Kidney epithelial cell (primary cell): ENCODE results near the gene VENTX. TPM values are rescaled to one million over a fixed set of nuclear protein-coding genes. Genes with fewer than 3 reads are reported as not detected.

Experiments
- DNase-seq: peaks from one replicate; pipeline ENCODE4 v3.0.0-alpha.2; 2010; ENCODE audit warnings: low read depth
- H3K27me3 ChIP-seq: 2 replicates; pipeline ENCODE4 v1.6.0; 2011; ENCODE audit warnings: low read length; ENCODE audit not compliant: control insufficient read depth, insufficient read depth
- H3K36me3 ChIP-seq: 2 replicates; pipeline ENCODE4 v1.5.1; 2011; ENCODE audit warnings: low read length; ENCODE audit not compliant: control insufficient read depth, insufficient read depth
- H3K4me3 ChIP-seq: 2 replicates; pipeline ENCODE4 v1.5.1; 2011; ENCODE audit warnings: low read depth, mild to moderate bottlenecking, control low read depth, low read length
- total RNA-seq: library from RNA; depleted of rRNA; stranded (reverse); fragments of >200 nt; gene quantifications from 2 replicates; pipeline ENCODE4 v1.2.3, GENCODE V29; 2015
- TF ChIP-seq, protein P1 (sequence below): IDR thresholded peaks from 2 replicates; pipeline ENCODE4 v1.5.1; 2011; ENCODE audit warnings: mild to moderate bottlenecking, moderate library complexity, low read length, control low read depth, inconsistent platforms; ENCODE audit not compliant: insufficient read depth, poor library complexity, severe bottlenecking

The VENTX gene
- total RNA-seq, 1 donor from 2014 or later: not detected

GRCh38 chr10:133247681-133248333, 10.2 kb downstream of the VENTX start:
- DNase-seq: no peak
- no peaks in the 10 kb centered on the region for H3K36me3 ChIP-seq
- TF ChIP-seq, protein P1, sequence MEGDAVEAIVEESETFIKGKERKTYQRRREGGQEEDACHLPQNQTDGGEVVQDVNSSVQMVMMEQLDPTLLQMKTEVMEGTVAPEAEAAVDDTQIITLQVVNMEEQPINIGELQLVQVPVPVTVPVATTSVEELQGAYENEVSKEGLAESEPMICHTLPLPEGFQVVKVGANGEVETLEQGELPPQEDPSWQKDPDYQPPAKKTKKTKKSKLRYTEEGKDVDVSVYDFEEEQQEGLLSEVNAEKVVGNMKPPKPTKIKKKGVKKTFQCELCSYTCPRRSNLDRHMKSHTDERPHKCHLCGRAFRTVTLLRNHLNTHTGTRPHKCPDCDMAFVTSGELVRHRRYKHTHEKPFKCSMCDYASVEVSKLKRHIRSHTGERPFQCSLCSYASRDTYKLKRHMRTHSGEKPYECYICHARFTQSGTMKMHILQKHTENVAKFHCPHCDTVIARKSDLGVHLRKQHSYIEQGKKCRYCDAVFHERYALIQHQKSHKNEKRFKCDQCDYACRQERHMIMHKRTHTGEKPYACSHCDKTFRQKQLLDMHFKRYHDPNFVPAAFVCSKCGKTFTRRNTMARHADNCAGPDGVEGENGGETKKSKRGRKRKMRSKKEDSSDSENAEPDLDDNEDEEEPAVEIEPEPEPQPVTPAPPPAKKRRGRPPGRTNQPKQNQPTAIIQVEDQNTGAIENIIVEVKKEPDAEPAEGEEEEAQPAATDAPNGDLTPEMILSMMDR: no peak
- H3K4me3 ChIP-seq: no peak overlapping the region
- peaks cover 47% of the 10 kb centered on the region for H3K27me3 ChIP-seq

DNA sequence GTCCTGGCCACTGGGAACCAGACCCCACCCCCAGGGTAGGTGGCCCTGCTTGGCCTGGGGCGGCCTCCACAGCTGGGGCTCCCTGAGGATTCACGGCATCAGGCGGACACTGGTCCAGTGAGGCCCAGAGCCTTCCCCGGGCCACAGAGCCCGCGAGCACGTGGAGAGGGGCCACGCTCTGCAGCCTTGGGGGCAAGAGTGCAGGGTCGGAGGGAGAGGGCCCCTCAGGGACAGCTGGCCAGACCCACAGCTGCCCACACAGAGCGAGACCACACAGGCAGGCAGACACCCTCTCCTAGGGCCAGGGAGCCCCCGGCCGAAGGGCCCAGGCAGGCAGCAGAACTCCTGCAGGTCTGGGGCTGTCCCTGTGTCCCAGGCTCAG, 10.7 kb downstream of the VENTX start:
- no peak for DNase-seq
- H3K36me3 ChIP-seq: no peaks in the 10 kb centered on the region
- H3K27me3 ChIP-seq: peaks cover 43% of the 10 kb centered on the region
- H3K4me3 ChIP-seq: no peak overlapping the region
- TF ChIP-seq, protein P1: no peak

- peaks cover 37% of the 10 kb centered on the region for H3K27me3 ChIP-seq
- DNase-seq: no peak
- H3K36me3 ChIP-seq: no peaks in the 10 kb centered on the region
- TF ChIP-seq, protein P1: no peak
- no peak overlapping the region for H3K4me3 ChIP-seq
Measured at GRCh38 chr10:133249094-133249780, 11.6 kb downstream of the VENTX start.

GRCh38 chr10:133249975-133250754, 12.5 kb downstream of the VENTX start:
- H3K36me3 ChIP-seq: no peaks in the 10 kb centered on the region
- no peak overlapping the region for H3K4me3 ChIP-seq
- TF ChIP-seq, protein P1: no peak
- H3K27me3 ChIP-seq: peaks cover 30% of the 10 kb centered on the region
- no peak for DNase-seq

- no peak for DNase-seq
- peaks cover 21% of the 10 kb centered on the region for H3K27me3 ChIP-seq
- H3K4me3 ChIP-seq: no peak overlapping the region
- H3K36me3 ChIP-seq: no peaks in the 10 kb centered on the region
- TF ChIP-seq, protein P1: no peak
Measured at GRCh38 chr10:133251388-133252222, 13.9 kb downstream of the VENTX start.
